Measurements from ENCODE around the gene FBF1.
A peak's percentile ranks its signal among the peaks of the same experiment; 100 is the strongest.

The FBF1 gene

DNA sequence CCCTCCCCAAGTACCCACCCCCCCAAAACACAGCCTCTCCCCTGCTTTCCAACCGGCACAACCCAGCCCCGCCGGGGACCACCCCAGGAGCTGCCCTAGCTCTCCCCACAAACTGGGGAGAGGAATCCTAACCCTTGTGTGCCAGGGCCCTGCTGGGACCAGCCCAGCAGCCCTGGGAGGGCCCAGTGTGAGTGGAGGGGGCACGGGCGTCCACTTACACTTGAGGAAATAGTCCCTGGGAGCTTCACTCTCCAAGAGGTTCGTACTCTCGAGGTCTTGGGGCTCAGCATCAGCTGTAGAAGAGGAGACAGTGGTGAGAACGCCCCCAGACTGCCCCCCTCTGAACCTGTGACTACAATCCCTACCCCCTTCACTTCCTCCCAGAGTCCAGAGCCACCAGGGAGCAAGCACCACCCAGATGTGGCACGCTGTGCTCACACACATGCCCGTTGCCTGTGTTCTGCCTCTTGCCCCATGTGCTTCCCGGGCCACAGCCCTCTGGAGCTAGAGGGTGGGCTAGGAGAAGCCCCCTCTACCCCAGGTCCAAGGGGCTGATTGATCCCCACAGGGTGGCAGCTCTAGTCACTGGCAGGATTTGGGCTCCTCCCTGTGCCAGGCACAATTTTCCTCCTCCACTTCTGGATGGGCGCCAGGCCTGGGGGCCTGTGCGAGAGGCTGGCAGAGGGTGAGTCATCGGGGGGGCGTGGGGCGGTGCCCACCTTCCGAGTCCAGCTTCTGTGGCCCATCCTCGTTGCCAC lies 65.5 kb downstream of the FBF1 start (continued):
- TF ChIP-seq ZNF558 (tag by site-specific recombination; IDR thresholded peaks at IDR 0.05) (no peak), EGR2 (tag by site-specific recombination; IDR thresholded peaks at IDR 0.05; ENCODE audit: low read depth) (peak; percentile 23; the same call in 1 of the 2 replicates), ZNF404 (tag by site-specific recombination; IDR thresholded peaks at IDR 0.05) (no peak), SETDB1 (IDR thresholded peaks at IDR 0.05; ENCODE audit: insufficient read length, low read length) (no peak), ZNF335 (tag by site-specific recombination; conservative IDR thresholded peaks at IDR 0.05) (no peak), REPIN1 (tag by site-specific recombination; IDR thresholded peaks at IDR 0.05; ENCODE audit: low read depth) (no peak)
- TF ChIP-seq, protein P1, sequence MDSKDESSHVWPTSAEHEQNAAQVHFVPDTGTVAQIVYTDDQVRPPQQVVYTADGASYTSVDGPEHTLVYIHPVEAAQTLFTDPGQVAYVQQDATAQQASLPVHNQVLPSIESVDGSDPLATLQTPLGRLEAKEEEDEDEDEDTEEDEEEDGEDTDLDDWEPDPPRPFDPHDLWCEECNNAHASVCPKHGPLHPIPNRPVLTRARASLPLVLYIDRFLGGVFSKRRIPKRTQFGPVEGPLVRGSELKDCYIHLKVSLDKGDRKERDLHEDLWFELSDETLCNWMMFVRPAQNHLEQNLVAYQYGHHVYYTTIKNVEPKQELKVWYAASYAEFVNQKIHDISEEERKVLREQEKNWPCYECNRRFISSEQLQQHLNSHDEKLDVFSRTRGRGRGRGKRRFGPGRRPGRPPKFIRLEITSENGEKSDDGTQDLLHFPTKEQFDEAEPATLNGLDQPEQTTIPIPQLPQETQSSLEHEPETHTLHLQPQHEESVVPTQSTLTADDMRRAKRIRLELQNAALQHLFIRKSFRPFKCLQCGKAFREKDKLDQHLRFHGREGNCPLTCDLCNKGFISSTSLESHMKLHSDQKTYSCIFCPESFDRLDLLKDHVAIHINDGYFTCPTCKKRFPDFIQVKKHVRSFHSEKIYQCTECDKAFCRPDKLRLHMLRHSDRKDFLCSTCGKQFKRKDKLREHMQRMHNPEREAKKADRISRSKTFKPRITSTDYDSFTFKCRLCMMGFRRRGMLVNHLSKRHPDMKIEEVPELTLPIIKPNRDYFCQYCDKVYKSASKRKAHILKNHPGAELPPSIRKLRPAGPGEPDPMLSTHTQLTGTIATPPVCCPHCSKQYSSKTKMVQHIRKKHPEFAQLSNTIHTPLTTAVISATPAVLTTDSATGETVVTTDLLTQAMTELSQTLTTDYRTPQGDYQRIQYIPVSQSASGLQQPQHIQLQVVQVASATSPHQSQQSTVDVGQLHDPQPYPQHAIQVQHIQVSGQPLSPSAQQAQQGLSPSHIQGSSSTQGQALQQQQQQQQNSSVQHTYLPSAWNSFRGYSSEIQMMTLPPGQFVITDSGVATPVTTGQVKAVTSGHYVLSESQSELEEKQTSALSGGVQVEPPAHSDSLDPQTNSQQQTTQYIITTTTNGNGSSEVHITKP (tag by site-specific recombination; IDR thresholded peaks at IDR 0.05) = peak; percentile 87
- TF ChIP-seq, protein P2, sequence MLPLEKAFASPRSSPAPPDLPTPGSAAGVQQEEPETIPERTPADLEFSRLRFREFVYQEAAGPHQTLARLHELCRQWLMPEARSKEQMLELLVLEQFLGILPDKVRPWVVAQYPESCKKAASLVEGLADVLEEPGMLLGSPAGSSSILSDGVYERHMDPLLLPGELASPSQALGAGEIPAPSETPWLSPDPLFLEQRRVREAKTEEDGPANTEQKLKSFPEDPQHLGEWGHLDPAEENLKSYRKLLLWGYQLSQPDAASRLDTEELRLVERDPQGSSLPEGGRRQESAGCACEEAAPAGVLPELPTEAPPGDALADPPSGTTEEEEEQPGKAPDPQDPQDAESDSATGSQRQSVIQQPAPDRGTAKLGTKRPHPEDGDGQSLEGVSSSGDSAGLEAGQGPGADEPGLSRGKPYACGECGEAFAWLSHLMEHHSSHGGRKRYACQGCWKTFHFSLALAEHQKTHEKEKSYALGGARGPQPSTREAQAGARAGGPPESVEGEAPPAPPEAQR (tag by site-specific recombination; IDR thresholded peaks at IDR 0.05) = no peak

DNA sequence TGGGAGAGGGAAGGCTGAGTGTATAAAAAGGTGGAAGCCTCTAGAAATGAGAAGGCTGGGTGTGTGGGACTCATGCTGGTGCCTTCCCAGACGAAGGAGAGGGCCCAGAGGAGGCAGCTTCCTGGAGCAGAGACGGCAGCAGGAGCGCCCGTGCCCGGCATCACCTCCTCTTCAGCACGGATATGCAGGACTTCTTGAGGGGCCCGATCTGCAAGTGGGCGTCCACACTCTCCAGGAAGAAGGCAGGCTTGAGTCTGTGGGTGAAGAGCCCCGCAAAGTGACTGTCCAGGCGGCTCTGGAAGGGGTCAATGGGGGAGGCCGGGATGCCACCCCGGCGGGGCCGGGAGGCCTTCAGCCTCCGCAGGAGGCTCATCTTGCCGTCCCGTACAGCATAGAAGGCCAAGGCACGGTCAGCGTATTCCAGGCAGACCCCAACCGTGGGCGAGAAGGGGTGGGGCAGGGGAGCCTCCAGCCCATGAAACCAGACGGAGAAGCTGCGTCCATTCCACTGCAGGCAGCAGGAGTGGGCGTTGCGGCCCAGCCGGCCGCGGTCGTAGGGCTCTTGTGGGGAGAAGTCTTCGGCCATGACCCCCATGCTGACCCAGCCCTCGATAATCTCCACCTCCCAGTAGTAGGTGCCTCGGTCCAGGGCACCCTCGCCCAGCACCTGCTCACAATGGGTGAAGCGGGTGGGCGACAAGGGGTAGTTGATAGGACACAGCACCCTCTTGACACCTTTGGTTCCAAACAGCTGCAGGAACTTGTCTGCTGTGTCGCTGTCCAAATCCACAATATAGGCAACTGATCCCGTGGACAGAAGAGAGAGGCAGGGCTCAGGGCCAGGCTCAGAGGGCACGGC lies 66.3 kb downstream of the FBF1 start:
- POLR2A ChIA-PET = interaction anchor here (1.0 to 5.1 kb wide), 2 partner anchors 19 to 94 kb away, joined by 3 to 34 read pairs; partner anchors contain the start of gene WBP2
- H3K4me1 ChIP-seq (ENCODE audit: control insufficient read depth, insufficient read depth, low read length) = peaks cover 4% of the 10 kb centered on the region
- CTCF ChIA-PET = interaction anchor here (0.5 to 7.6 kb wide), 3 partner anchors 13 to 87 kb away, joined by 4 to 84 read pairs (median 5); no protein-coding TSS in a partner anchor
- H3K36me3 ChIP-seq (ENCODE audit: control insufficient read depth in 2 of 2, insufficient read depth in 1 of 2, low read length in 2 of 2) = peaks cover 0 to 4% of the 10 kb centered on the region in 2 experiments; a peak in 1 of 3 replicates
- H3K27ac ChIP-seq (ENCODE audit: extremely low read depth, low read depth, low read length) = no peak overlapping the region
- H3K4me3 ChIP-seq (ENCODE audit: low read depth, low read length) = no peak overlapping the region
- TF ChIP-seq, protein P3, sequence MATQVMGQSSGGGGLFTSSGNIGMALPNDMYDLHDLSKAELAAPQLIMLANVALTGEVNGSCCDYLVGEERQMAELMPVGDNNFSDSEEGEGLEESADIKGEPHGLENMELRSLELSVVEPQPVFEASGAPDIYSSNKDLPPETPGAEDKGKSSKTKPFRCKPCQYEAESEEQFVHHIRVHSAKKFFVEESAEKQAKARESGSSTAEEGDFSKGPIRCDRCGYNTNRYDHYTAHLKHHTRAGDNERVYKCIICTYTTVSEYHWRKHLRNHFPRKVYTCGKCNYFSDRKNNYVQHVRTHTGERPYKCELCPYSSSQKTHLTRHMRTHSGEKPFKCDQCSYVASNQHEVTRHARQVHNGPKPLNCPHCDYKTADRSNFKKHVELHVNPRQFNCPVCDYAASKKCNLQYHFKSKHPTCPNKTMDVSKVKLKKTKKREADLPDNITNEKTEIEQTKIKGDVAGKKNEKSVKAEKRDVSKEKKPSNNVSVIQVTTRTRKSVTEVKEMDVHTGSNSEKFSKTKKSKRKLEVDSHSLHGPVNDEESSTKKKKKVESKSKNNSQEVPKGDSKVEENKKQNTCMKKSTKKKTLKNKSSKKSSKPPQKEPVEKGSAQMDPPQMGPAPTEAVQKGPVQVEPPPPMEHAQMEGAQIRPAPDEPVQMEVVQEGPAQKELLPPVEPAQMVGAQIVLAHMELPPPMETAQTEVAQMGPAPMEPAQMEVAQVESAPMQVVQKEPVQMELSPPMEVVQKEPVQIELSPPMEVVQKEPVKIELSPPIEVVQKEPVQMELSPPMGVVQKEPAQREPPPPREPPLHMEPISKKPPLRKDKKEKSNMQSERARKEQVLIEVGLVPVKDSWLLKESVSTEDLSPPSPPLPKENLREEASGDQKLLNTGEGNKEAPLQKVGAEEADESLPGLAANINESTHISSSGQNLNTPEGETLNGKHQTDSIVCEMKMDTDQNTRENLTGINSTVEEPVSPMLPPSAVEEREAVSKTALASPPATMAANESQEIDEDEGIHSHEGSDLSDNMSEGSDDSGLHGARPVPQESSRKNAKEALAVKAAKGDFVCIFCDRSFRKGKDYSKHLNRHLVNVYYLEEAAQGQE (tag by site-specific recombination; IDR thresholded peaks at IDR 0.05) = peak; percentile 87
- TF ChIP-seq, protein P2 (tag by site-specific recombination; IDR thresholded peaks at IDR 0.05) = no peak
- TF ChIP-seq EGR2 (tag by site-specific recombination; IDR thresholded peaks at IDR 0.05; ENCODE audit: low read depth) = peak; percentile 23; the same call in 1 of the 2 replicates
- 0 out of 2 replicates have a peak, but pooled peaks have one; percentile 9 for TF ChIP-seq ZFHX2 (tag by site-specific recombination; conservative IDR thresholded peaks at IDR 0.05)
- TF ChIP-seq BCL11B (tag by site-specific recombination; IDR thresholded peaks at IDR 0.05; ENCODE audit: low read depth) = no peak
- no peaks in the 10 kb centered on the region for H3K9me3 ChIP-seq (ENCODE audit: control insufficient read depth, insufficient read depth, low read depth, low read length)

All from HEK293 (cell line).